ENCODE results near the gene NT5DC4. TPM values are rescaled to one million over a fixed set of nuclear protein-coding genes. Genes with fewer than 3 reads are reported as not detected.

NT5DC4 gene
- total RNA-seq, 1 donor from 2014 or later: not detected

DNA sequence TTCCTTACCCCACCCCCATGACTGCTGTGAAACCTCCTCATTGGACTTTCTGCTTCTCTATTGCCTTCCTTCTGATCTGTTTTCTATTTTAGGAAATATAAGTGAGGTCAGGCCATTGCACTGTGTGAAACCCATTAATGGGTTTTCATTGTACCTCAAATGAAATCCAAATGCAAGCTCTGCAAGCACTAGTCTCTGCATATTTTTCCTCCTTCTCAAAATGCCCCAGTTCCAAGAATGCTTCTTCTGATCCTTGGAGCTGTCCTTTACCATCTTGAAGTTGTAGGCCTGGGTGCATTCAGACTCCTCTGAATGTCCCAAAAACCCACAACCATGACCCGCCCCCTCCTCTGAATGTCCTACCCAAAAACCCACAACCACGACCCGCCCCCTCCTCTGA is 55.3 kb downstream of the NT5DC4 start:
- no peak for DNase-seq (ENCODE audit: low read depth)

DNA sequence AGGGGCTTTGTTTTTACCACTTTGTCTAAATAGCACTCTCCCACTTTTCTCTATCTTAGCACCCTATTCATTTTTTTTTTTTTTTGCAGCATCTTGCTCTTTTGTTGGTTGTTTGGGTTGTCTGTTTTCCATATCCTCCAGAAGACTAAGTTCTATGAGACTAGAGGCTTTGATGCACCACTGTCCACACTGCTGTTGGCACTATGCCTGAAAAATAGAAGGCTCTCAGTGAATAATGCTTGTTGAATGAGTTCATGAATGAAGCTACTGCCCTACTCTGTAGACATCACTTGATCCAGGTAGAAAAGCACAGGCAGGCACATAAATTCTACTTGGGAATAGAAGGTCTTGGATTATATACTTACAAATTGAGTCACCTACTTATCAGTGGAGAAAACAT is 56.2 kb downstream of the NT5DC4 start:
- TF ChIP-seq, protein P1, sequence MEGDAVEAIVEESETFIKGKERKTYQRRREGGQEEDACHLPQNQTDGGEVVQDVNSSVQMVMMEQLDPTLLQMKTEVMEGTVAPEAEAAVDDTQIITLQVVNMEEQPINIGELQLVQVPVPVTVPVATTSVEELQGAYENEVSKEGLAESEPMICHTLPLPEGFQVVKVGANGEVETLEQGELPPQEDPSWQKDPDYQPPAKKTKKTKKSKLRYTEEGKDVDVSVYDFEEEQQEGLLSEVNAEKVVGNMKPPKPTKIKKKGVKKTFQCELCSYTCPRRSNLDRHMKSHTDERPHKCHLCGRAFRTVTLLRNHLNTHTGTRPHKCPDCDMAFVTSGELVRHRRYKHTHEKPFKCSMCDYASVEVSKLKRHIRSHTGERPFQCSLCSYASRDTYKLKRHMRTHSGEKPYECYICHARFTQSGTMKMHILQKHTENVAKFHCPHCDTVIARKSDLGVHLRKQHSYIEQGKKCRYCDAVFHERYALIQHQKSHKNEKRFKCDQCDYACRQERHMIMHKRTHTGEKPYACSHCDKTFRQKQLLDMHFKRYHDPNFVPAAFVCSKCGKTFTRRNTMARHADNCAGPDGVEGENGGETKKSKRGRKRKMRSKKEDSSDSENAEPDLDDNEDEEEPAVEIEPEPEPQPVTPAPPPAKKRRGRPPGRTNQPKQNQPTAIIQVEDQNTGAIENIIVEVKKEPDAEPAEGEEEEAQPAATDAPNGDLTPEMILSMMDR (IDR thresholded peaks at IDR 0.05; ENCODE audit: insufficient read depth, low read length, severe bottlenecking): no peak

More for the DNA sequence above, 55.3 kb downstream of the NT5DC4 start:
- no peak overlapping the region for H3K4me3 ChIP-seq (ENCODE audit: low read depth, low read length)
- H3K36me3 ChIP-seq (ENCODE audit: control insufficient read depth, insufficient read depth, low read length): peaks cover 13% of the 10 kb centered on the region
- TF ChIP-seq, protein P1 (IDR thresholded peaks at IDR 0.05; ENCODE audit: insufficient read depth, low read length, severe bottlenecking): no peak
- no peak for FAIRE-seq
- H3K27me3 ChIP-seq (ENCODE audit: control insufficient read depth, insufficient read depth, low read length): no peaks in the 10 kb centered on the region

DNA sequence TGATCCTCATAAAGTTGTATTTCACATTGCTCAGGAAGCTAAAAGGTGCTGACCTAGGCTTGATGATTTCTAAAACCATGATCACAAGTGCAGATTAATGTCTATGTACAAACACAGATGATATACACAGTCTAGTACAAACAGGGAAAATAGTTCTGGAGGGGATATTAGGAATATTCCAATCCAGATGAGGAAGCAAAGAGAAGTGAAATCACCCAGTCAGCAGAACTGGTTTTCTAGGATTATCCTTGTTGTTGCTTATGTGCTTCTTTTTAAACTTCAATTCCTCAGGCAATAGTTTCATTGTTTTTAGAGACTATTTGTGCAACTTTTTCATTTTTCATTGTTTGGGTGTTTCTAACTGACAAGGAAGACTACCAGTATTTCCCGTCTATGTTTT is 58.8 kb downstream of the NT5DC4 start:
- DNase-seq (ENCODE audit: low read depth): no peak
- no peak for FAIRE-seq
- Histone ChIP-seq H3K27me3 (ENCODE audit: control insufficient read depth, insufficient read depth, low read length) (no peaks in the 10 kb centered on the region), H3K4me3 (ENCODE audit: low read depth, low read length) (no peak overlapping the region), H3K36me3 (ENCODE audit: control insufficient read depth, insufficient read depth, low read length) (peaks cover 26% of the 10 kb centered on the region)
- TF ChIP-seq, protein P1 (IDR thresholded peaks at IDR 0.05; ENCODE audit: insufficient read depth, low read length, severe bottlenecking): no peak

More for the DNA sequence above, 56.2 kb downstream of the NT5DC4 start:
- H3K4me3 ChIP-seq (ENCODE audit: low read depth, low read length): no peak overlapping the region
- FAIRE-seq: no peak
- no peak for DNase-seq (ENCODE audit: low read depth)
- no peaks in the 10 kb centered on the region for H3K27me3 ChIP-seq (ENCODE audit: control insufficient read depth, insufficient read depth, low read length)
- H3K36me3 ChIP-seq (ENCODE audit: control insufficient read depth, insufficient read depth, low read length): peaks cover 21% of the 10 kb centered on the region

DNA sequence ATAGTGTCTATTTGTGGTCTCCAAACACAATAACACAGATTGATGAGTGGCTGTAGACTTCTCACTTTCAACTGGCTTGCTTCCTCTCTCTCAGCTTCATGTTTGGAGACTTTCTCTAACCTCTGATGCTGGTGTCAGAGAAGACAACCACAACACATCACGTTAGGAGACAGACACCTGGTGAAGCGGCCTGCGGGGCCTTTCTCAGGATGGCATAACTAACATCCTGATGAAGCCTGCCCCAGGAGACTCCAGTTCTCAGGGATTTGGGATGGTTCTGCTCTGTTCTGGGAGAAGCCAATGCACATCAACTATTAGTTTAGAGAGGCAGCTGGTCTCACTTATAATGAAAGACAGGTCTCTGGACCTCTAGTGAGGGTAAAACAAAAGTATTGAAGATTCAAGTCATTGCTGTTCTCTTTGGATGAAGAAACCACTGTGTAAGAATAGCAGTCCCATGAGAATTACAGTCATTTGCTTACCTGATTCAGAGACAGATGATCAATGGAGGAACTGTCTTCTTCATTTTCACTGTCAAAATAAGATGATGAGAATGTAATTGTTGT is 61.5 kb downstream of the NT5DC4 start:
- DNase-seq (ENCODE audit: low read depth) (no peak), FAIRE-seq (no peak)
- TF ChIP-seq, protein P1 (IDR thresholded peaks at IDR 0.05; ENCODE audit: insufficient read depth, low read length, severe bottlenecking): no peak
- Histone ChIP-seq H3K36me3 (ENCODE audit: control insufficient read depth, insufficient read depth, low read length) (peaks cover 20% of the 10 kb centered on the region), H3K4me3 (ENCODE audit: low read depth, low read length) (peak overlapping the region; percentile 62), H3K27me3 (ENCODE audit: control insufficient read depth, insufficient read depth, low read length) (no peaks in the 10 kb centered on the region)

DNA sequence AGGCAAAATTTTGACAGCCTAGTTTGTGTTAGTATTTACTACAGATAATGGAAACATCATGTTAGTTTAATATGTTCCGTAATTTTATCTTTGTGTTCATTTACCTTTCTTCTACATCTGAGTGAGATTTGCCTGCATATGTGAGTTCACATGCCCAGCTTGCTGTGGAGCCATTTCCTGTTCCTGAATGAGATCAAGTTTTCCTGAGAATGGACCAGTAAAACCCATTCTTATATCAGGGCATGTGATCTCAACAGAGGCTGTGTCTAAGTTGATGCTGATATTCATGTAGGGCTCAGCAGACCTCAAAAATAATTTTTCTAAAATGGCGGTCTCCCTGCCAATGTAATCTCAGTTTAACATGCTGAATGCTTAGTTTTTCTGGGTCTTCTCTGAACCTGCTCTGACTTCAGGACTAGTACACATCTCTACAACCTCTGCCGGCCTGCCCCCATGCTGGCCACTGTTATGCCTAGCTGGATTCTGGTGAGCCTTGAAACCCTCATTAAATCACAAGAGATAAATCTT is 62.4 kb downstream of the NT5DC4 start:
- TF ChIP-seq, protein P1 (IDR thresholded peaks at IDR 0.05; ENCODE audit: insufficient read depth, low read length, severe bottlenecking): no peak
- FAIRE-seq: no peak

More for the DNA sequence above, 62.4 kb downstream of the NT5DC4 start:
- Histone ChIP-seq H3K4me3 (ENCODE audit: low read depth, low read length) (peak overlapping the region; percentile 62), H3K27me3 (ENCODE audit: control insufficient read depth, insufficient read depth, low read length) (no peaks in the 10 kb centered on the region), H3K36me3 (ENCODE audit: control insufficient read depth, insufficient read depth, low read length) (peaks cover 17% of the 10 kb centered on the region)
- DNase-seq (ENCODE audit: low read depth): no peak

Measured in bronchial epithelial cell (primary cell).